Effector CD4-positive, alpha-beta T cell (primary cell): ENCODE results near the gene E2F4.

ENCODE experiments used
- DNase-seq: peaks from one replicate; pipeline ENCODE4 v3.0.0-alpha.2; 2020
- total RNA-seq: gene quantifications from one replicate; lab custom pipeline; 2026; lab: John Stamatoyannopoulos, UW

Gene E2F4
- total RNA-seq: 60.4 reads per million, percentile 72 among the genes with 10 or more reads in this experiment

GRCh38 chr16:67191995-67192681 is at the start of gene E2F4:
TSS of gene E2F4 (plus strand) at chr16:67192155. CDS start at chr16:67192228, 73 bp downstream.
- peak; percentile 80 for DNase-seq

- no peak for DNase-seq
Observed at GRCh38 chr16:67142342-67142741, 49.6 kb upstream of the E2F4 start.

- no peak for DNase-seq
Observed at GRCh38 chr16:67144943-67145342, 47.0 kb upstream of the E2F4 start.

- DNase-seq: no peak
Observed at GRCh38 chr16:67145746-67146145, 46.2 kb upstream of the E2F4 start.

- DNase-seq: no peak
Observed at GRCh38 chr16:67146523-67147357, 45.2 kb upstream of the E2F4 start.

GRCh38 chr16:67147437-67148140 is 44.4 kb upstream of the E2F4 start:
- no peak for DNase-seq

- no peak for DNase-seq
Observed at GRCh38 chr16:67148221-67148620, 43.7 kb upstream of the E2F4 start.

GRCh38 chr16:67148656-67149275 is 43.2 kb upstream of the E2F4 start:
- DNase-seq: no peak

GRCh38 chr16:67149276-67150046 is 42.5 kb upstream of the E2F4 start:
- no peak for DNase-seq

GRCh38 chr16:67150047-67150832 is 41.7 kb upstream of the E2F4 start:
- DNase-seq: no peak

GRCh38 chr16:67150833-67151396 is 41.0 kb upstream of the E2F4 start, which contains the start of gene B3GNT9:
TSS of gene B3GNT9 (minus strand) at chr16:67150998. CDS start at chr16:67150485, 513 bp downstream.
- no peak for DNase-seq

- DNase-seq: no peak
Observed at GRCh38 chr16:67151431-67152097, 40.4 kb upstream of the E2F4 start.

- DNase-seq: no peak
Observed at GRCh38 chr16:67154578-67155294, 37.2 kb upstream of the E2F4 start.

- peak; percentile 72 for DNase-seq
Observed at GRCh38 chr16:67155295-67156142, 36.4 kb upstream of the E2F4 start.

GRCh38 chr16:67156143-67156844 is 35.7 kb upstream of the E2F4 start:
- DNase-seq: no peak

- DNase-seq: no peak
Observed at GRCh38 chr16:67157106-67157748, 34.7 kb upstream of the E2F4 start.
